H4 (cell line): ENCODE results near the gene RSPO4. TPM values are rescaled to one million over a fixed set of nuclear protein-coding genes. Genes with fewer than 3 reads are reported as not detected.
A peak's percentile ranks its signal among the peaks of the same experiment; 100 is the strongest.

Experiments
- DNase-seq: peaks from one replicate; pipeline ENCODE4 v3.0.0-alpha.2; 2015; ENCODE audit warnings: low spot score
- total RNA-seq: library from RNA; depleted of rRNA; stranded (reverse); fragments of >200 nt; shearing (Covaris generic); gene quantifications from 2 replicates; pipeline ENCODE4 v1.2.3, GENCODE V29; 2014

RSPO4 gene
- total RNA-seq, 1 experiment from 2014 or later, result not detected

DNA sequence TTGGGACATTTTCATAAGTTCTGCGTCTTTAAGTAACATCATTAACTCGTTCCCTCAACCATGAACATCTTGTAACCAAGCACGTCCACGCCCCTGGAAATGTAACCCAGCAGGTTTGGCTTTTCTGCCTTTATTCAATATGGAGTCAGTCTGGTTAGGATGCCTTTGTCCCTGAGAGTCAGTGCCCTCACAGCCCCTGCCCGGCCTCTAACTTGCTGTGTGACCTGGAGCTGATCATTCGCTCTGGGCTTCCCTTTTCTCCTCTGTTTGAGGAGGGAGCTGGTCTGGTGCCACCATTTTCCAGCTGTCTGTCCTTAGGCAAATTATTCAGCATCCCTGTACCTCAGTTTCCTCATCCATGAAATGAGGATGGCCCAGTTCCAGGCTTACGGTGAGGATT is 59.5 kb downstream of the RSPO4 start:
- no peak for DNase-seq

GRCh38 chr20:940926-941325 is 61.2 kb downstream of the RSPO4 start:
- no peak for DNase-seq

- no peak for DNase-seq
Observed at GRCh38 chr20:939606-940005, 62.5 kb downstream of the RSPO4 start.

DNA sequence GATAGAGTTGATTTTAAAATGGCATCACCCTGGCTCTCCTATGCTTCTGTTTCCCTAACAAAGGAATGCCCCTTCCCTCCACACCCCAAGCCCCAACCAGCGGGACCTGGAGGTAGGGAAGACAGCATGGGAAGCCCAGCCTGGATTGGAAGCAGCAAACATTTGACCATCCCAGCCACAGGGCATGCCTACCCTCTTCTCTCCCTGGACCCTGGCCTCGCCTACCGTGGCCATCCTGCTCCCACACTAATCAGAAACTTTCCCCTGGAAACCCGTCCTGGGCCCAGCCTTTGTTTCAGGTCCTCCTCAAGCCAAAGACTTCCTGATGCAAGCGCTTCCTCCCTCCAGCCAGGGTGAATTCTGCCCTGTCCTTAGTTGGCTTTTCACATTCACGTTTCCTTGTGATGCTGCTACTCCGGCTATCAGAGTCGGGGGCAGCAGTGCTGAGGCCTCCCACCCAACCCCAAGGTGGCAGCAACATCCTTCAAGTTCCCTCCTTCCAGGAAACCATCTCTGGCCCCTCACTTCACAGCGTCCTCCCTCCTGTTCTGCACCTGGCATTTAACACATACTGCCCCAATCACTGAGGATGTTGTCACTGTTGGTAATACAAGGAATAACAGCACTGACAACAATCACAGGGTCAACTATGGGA is 67.8 kb downstream of the RSPO4 start:
- DNase-seq, result no peak

GRCh38 chr20:933029-933428 is 69.1 kb downstream of the RSPO4 start:
- no peak for DNase-seq

DNA sequence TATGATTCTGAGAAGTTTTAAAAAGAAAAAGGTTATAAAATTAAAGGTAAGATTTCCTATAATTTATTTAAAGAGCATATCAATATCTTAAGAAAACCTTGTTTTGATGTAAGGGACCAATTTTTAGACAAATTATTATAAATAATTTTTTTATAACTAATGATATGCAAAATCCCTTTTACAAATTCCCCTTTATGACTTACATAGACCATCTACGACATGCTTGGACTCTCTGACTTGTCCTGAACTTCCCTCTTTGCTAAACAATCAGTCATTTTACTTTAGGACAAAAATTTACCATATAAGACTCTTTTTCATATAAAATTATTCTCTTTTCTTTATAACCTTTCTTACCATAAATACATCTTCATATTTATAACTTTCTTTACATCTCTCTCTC is 70.7 kb downstream of the RSPO4 start:
- DNase-seq, result no peak

DNA sequence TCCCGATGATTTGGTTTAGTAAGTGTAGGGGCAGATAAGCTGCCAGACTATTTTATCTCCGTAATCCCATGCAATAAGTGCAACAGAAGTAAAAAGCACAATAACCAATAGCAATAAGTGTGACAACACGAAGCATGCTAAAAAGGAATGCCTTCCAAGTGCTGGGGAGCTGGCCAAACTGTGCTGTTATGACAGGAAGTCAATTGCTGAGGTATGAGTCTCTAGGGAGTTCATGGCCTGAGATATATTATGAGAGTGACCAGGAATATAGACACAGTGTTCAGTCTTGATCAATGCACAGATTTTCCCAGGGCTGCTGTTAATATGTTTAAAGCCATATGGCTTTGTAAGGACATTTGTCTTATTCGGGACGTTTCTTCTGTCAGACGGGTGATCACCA is 75.4 kb downstream of the RSPO4 start:
- DNase-seq, result no peak

DNA sequence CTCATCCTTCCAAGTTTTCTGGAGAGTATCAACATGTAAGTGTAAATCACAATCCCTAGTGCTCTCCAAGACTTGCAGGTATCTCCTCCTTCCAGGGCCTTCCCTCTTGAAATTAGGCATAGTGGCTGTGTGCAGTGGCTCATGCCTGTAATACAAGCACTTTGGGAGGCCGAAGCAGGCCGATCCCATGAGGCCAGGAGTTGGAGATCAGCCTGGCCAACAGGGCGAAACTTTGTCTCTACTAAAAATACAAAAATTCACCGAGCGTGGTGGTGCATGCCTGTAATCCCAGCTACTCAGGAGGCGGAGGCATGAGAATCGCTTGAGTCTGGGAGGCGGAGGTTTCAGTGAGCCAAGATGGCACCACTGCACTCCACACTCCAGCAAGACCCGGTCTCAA is 76.6 kb downstream of the RSPO4 start:
- no peak for DNase-seq

- peak; percentile 34 for DNase-seq
Observed at GRCh38 chr20:924639-925038, 77.5 kb downstream of the RSPO4 start.

- DNase-seq, result no peak
Observed at GRCh38 chr20:922781-923180, 79.3 kb downstream of the RSPO4 start.

DNA sequence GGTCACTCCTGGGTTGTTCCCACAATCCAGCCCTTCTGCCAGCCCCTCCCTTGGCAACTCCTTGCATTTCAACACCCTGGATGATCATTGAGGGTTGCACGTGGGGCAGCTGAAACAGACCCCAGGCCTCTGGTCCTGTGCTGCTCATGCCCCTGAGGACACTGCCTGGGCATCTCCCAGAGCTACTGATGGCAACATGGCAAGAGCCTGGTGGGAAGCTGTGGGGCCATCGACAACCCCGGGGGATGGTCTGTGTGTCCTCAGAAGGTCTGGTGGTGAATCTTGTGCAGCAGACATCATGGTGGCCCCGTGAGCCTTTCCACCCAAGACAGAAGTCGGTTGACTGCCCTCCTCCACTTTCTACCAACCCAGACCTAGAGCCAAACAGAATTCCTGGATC is 81.0 kb downstream of the RSPO4 start:
- DNase-seq, result no peak

DNA sequence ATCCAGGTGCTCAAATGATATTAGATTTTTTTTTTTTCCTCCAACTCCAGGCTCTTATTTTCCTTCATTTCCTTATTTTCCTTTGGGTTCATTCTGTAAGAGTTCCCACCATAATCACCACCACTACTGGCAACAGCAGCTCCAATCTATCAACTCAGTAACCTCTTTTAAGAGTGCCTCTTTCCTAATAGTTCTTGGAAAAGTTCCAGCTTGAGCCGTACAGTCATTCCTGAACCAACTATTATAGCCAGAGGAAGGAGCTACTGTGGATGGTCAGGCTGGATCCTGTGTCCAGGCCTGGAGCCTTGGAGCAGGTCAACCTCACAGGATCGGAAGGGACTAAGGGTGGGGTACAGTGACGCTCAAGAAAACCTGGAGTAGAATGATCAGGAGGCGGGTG is 81.8 kb downstream of the RSPO4 start:
- no peak for DNase-seq

GRCh38 chr20:919491-919916 is 82.6 kb downstream of the RSPO4 start:
- DNase-seq, result peak; percentile 37

- DNase-seq, result no peak
Observed at GRCh38 chr20:917416-917815, 84.7 kb downstream of the RSPO4 start.

DNA sequence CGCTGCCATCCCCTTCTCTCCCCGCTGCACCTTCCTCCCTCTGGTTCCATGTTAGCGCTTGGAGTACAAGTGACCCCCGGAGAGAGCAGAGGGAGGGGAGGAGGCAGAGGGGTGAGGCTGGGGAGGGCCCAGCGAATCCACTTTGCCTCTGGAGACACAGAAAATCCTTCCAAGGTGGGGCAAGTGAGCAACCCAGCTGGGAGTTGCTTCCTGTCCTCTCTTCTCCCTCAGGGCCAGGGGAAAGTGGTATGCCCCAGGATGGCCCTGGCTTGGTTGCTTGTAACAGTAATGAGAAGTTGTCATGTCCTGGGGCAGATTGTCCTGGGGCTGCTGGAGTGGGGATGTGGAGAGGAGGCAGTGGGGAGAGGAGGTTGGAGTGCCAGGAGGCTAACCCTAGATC is 85.3 kb downstream of the RSPO4 start:
- no peak for DNase-seq

GRCh38 chr20:916125-916799 is 85.8 kb downstream of the RSPO4 start, which contains the start of gene ANGPT4:
ANGPT4 (minus strand) TSS chr20:916334; CDS start chr20:916214, 120 bp downstream.
- no peak for DNase-seq

- peak; percentile 75 for DNase-seq
Observed at GRCh38 chr20:914727-915498, 87.2 kb downstream of the RSPO4 start.

DNA sequence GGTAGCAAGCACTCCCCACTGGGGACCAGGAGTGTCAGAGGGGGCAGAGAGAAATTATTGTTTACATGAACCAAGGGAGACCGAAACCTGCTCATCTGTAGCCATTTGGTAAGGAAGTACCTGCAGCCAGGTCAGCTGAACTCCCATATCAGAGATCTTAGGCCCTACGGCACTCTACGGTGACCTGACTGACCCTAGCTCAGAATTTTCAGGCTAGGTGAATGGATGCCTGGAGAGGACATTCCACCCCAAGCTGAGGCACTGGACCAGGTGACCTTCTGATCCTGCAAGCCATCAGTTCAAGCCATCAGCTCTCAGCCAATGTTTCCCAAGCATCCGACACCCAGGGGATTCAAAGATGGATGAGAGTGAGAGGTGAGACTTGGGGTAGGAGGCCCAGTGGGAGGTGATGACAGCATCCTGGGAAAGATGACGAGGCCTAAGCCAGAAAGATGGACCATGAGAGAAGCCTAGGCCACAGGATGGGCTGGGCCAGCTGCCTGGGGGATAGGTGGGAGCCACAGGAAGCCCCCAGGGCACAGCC is 88.7 kb downstream of the RSPO4 start:
- DNase-seq, result no peak

DNA sequence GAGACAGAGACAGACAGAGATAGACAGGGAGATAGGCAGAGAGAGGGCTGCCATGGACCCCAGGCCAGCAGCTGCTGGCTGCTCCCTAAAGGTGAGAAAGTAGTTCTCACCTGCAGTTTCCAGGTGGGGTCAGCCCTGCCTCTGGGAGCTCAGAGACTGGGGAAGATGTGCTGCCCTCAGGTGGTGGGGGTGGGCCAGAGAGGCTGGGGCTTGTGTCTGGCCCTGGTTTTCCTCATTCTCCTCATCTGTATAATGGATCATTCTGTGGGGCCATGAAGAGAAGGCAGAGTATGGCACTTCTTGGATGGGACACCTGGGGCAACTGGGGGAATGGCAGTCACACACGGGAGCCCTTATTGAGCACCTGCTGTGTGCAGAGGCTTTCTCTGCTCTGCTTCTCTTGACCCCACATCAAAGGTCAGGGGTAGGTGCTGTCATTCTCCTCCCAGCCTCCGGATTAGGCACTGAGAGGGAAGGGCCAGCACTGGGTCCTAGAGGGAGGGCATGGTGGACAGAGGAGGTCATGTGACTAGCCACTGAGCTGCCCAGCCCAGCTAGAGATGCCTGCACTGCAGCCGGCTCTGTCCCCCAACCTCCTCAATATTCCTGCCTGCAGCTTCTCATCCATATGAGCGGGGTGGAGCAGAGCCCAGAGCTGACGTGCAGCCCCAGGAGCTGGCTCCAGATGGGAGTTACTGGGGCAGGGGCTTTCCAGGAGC is 90.1 kb downstream of the RSPO4 start:
- DNase-seq, result no peak

GRCh38 chr20:910870-911770 is 91.0 kb downstream of the RSPO4 start:
- peak; percentile 62 for DNase-seq
